GM20000 (cell line): ENCODE results near the gene ANXA1.

Experiments
- DNase-seq: peaks from one replicate; pipeline ENCODE4 v3.0.0; 2012; ENCODE audit warnings: low spot score
- TF ChIP-seq, protein P1 (sequence below): IDR thresholded peaks from 2 replicates; pipeline ENCODE4 v1.5.1; 2012; ENCODE audit warnings: mild to moderate bottlenecking, control low read depth; ENCODE audit errors: extremely low read depth, missing control alignments

The ANXA1 gene

GRCh38 chr9:73170185-73170957 is 18.7 kb downstream of the ANXA1 start:
- DNase-seq = no peak
- TF ChIP-seq, protein P1, sequence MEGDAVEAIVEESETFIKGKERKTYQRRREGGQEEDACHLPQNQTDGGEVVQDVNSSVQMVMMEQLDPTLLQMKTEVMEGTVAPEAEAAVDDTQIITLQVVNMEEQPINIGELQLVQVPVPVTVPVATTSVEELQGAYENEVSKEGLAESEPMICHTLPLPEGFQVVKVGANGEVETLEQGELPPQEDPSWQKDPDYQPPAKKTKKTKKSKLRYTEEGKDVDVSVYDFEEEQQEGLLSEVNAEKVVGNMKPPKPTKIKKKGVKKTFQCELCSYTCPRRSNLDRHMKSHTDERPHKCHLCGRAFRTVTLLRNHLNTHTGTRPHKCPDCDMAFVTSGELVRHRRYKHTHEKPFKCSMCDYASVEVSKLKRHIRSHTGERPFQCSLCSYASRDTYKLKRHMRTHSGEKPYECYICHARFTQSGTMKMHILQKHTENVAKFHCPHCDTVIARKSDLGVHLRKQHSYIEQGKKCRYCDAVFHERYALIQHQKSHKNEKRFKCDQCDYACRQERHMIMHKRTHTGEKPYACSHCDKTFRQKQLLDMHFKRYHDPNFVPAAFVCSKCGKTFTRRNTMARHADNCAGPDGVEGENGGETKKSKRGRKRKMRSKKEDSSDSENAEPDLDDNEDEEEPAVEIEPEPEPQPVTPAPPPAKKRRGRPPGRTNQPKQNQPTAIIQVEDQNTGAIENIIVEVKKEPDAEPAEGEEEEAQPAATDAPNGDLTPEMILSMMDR = no peak

GRCh38 chr9:73172901-73173215 is 21.2 kb downstream of the ANXA1 start:
- TF ChIP-seq, protein P1 = no peak
- no peak for DNase-seq

- DNase-seq = no peak
Observed at GRCh38 chr9:73173557-73174329, 22.1 kb downstream of the ANXA1 start.

DNA sequence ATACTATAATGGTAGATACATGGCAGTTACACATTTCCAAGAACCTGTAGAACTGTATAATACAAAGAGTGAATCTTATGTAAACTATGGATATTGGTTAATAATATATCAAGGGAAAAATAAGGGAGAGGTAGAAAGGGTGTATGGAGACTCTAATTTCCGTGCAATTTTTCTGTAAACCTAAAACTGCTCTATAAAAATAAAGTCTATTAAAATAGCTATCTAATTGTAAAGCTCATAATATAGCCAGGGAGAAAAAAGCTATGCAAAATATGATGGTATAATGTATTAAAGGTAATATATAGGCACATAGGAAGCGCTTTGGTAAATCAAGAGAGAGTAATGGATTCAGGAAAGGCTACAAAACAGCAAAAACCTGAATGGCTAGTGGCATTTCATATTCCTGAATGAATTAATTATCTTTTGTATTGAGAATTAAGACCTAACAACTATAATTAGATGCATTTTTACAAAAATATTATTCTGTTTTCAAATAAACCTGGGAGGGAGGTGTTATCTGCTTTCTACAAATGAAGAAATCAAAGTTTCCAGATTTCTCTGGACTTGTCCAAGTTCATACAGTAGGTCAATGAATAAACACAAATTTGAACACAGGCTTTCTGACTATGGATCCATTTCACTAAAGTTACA is 22.8 kb downstream of the ANXA1 start:
- TF ChIP-seq, protein P1 = no peak
- DNase-seq = no peak

More at GRCh38 chr9:73173557-73174329, 22.1 kb downstream of the ANXA1 start:
- TF ChIP-seq, protein P1 = no peak

- DNase-seq = no peak
- TF ChIP-seq, protein P1 = no peak
Observed at GRCh38 chr9:73176450-73176875, 24.8 kb downstream of the ANXA1 start.

DNA sequence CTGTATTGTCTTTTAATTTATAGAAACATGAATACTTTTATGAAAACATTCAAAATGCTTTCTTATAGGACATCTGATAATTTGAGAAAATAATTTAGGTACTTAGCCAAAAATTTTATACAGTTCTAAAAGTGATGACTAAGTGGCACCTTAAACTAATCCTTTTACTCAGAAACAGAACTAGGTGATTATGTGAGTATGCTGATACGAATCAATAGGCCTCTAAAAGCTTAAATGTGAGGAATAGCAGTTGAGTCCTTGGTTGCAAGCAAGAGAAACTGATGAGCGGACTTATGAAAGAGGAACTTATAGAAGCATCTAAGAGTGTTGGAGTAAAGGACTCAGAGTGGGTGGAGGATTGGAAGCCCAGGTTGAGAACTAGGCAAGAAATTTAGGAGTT is 26.4 kb downstream of the ANXA1 start:
- TF ChIP-seq, protein P1 = no peak
- no peak for DNase-seq

DNA sequence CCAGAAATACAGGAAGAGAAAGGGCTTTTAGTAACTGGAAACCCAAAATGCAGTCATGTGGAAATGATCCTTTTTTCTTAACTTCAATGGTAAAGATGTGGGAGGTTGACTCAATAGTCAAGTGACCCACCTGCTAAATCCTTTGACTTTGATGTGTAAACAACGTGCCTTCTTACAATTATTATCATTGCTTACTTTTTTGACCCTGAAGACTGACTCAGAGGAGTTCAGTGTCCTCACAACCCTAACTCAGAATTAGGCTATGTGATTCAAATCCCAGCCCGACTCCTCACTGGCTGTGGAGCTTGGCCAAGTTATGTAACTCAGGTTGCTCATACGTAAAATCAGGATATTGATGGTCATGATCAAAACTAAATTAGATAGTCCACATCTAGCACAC is 27.9 kb downstream of the ANXA1 start:
- DNase-seq = no peak
- TF ChIP-seq, protein P1 = no peak
